Osteocyte (in vitro differentiated cells): ENCODE measurements around the gene KLHL17. TPM values are rescaled to one million over a fixed set of nuclear protein-coding genes. Genes with fewer than 3 reads are reported as not detected.
A peak's percentile ranks its signal among the peaks of the same experiment; 100 is the strongest.
"Not testable (repeated sequence)": the region's sequence is repeated elsewhere in the genome, so short reads cannot be mapped to it uniquely, and the experiment has no call there.

Experiments used
- DNase-seq: peaks from one replicate; pipeline ENCODE4 v3.0.0; 2021; ENCODE audit warnings: mixed read lengths; ENCODE audit not compliant: unreplicated experiment; ENCODE audit errors: extremely low spot score
- H3K27ac Mint-ChIP-seq: one replicate; pipeline ENCODE4 v1.8.0; 2021; ENCODE audit warnings: mild to moderate bottlenecking, mixed read lengths; ENCODE audit not compliant: unreplicated experiment
- H3K27me3 Mint-ChIP-seq: one replicate; pipeline ENCODE4 v1.8.0; 2021; ENCODE audit warnings: mixed read lengths; ENCODE audit not compliant: unreplicated experiment
- H3K36me3 Mint-ChIP-seq: one replicate; pipeline ENCODE4 v1.8.0; 2021; ENCODE audit warnings: mixed read lengths; ENCODE audit not compliant: unreplicated experiment
- H3K4me1 Mint-ChIP-seq: one replicate; pipeline ENCODE4 v1.8.0; 2021; ENCODE audit warnings: mixed read lengths; ENCODE audit not compliant: unreplicated experiment
- H3K4me3 Mint-ChIP-seq: one replicate; pipeline ENCODE4 v1.8.0; 2021; ENCODE audit warnings: mild to moderate bottlenecking, moderate library complexity, mixed read lengths; ENCODE audit not compliant: unreplicated experiment
- H3K9me3 Mint-ChIP-seq: one replicate; pipeline ENCODE4 v1.8.0; 2021; ENCODE audit warnings: mixed read lengths; ENCODE audit not compliant: unreplicated experiment
- CTCF ChIP-seq: fragments of 200-600 bp; sonication (generic); IDR thresholded peaks from 2 replicates; pipeline ENCODE4 v1.5.0; 2021; ENCODE audit warnings: antibody characterized with exemption, mild to moderate bottlenecking, moderate library complexity
- total RNA-seq: library from RNA; stranded (reverse); gene quantifications from 2 replicates; pipeline ENCODE4 v1.2.1, GENCODE V29; 2021

Gene KLHL17
- total RNA-seq, 1 donor from 2014 or later = 31.7 TPM

- H3K27ac Mint-ChIP-seq = no peak overlapping the region
- no peaks in the 10 kb centered on the region for H3K9me3 Mint-ChIP-seq
- H3K4me3 Mint-ChIP-seq = no peak overlapping the region
- no peak for DNase-seq
- no peaks in the 10 kb centered on the region for H3K4me1 Mint-ChIP-seq
- no peaks in the 10 kb centered on the region for H3K27me3 Mint-ChIP-seq
- TF ChIP-seq CTCF = peak; percentile 96
- no peaks in the 10 kb centered on the region for H3K36me3 Mint-ChIP-seq
These were observed 23.6 kb downstream of the KLHL17 start for GRCh38 chr1:983798-984475.

GRCh38 chr1:984476-984814, 24.1 kb downstream of the KLHL17 start:
- H3K9me3 Mint-ChIP-seq = no peaks in the 10 kb centered on the region
- TF ChIP-seq CTCF = no peak
- H3K4me1 Mint-ChIP-seq = no peaks in the 10 kb centered on the region
- DNase-seq = no peak
- no peak overlapping the region for H3K4me3 Mint-ChIP-seq
- H3K27me3 Mint-ChIP-seq = no peaks in the 10 kb centered on the region
- no peaks in the 10 kb centered on the region for H3K36me3 Mint-ChIP-seq
- H3K27ac Mint-ChIP-seq = no peak overlapping the region

- H3K4me3 Mint-ChIP-seq = no peak overlapping the region
These were observed 24.7 kb downstream of the KLHL17 start for GRCh38 chr1:985126-985525.

GRCh38 chr1:988061-988460, 27.7 kb downstream of the KLHL17 start:
- H3K27me3 Mint-ChIP-seq, H3K4me1 Mint-ChIP-seq, H3K4me3 Mint-ChIP-seq, H3K36me3 Mint-ChIP-seq, H3K9me3 Mint-ChIP-seq, H3K27ac Mint-ChIP-seq, DNase-seq: not testable (repeated sequence)

More at GRCh38 chr1:985126-985525, 24.7 kb downstream of the KLHL17 start:
- Mint-ChIP-seq H3K4me1 (no peaks in the 10 kb centered on the region), H3K27me3 (no peaks in the 10 kb centered on the region), H3K9me3 (no peaks in the 10 kb centered on the region), H3K27ac (no peak overlapping the region), H3K36me3 (no peaks in the 10 kb centered on the region)
- TF ChIP-seq CTCF = no peak
- DNase-seq = no peak

GRCh38 chr1:991275-991674, 30.9 kb downstream of the KLHL17 start:
- H3K9me3 Mint-ChIP-seq, DNase-seq, H3K27ac Mint-ChIP-seq, H3K4me3 Mint-ChIP-seq, H3K4me1 Mint-ChIP-seq, H3K36me3 Mint-ChIP-seq, H3K27me3 Mint-ChIP-seq: not testable (repeated sequence)

GRCh38 chr1:991895-992294, 31.5 kb downstream of the KLHL17 start:
- Mint-ChIP-seq H3K9me3 (peaks cover 4% of the 10 kb centered on the region), H3K4me1 (peaks cover 4% of the 10 kb centered on the region), H3K27me3 (no peaks in the 10 kb centered on the region), H3K36me3 (peaks cover 5% of the 10 kb centered on the region), H3K27ac (no peak overlapping the region), H3K4me3 (no peak overlapping the region)
- TF ChIP-seq CTCF = no peak
- DNase-seq = no peak
